ENCODE results near the gene RAB12. TPM values are rescaled to one million over a fixed set of nuclear protein-coding genes. Genes with fewer than 3 reads are reported as not detected.
"Not testable (repeated sequence)": the region's sequence is repeated elsewhere in the genome, so short reads cannot be mapped to it uniquely, and the experiment has no call there.

Gene RAB12
- polyA plus RNA-seq, 4 donors, result 8.9 to 20.5 (median 15.0) TPM

DNA sequence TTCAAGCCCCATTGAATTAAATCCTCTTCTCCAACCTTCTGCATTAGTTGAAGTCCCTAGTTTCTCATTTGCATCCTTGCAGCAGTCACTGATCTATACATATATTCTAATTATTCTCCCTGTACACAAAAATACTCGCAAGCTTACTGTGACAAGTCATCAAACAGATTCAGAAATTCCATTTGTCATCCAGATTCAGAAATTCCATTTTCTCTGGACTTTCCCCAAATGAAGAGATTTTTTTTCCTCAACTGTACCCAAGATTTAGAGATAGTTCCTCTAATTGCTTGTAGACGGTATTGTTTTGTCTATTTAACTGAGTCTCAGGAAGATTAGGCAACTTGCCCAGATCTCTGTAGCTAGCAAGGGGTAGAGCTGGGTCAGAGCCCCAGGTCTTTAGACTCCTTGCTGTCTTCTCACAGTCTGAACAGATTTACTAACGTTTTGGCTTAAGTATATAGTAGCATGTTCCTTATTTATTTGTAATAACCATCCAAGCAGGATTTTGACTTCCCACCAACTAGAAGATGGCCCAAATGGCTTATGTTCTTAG is 34.2 kb downstream of the RAB12 start:
- 49 to 57% (median 56%) methylated on average over 3 of the region's 3 CpGs for WGBS, 3 donors
- no peak overlapping the region for H3K27ac ChIP-seq (ENCODE audit: low read depth in 1 of 3, low read length in 2 of 3)
- H3K4me3 ChIP-seq (ENCODE audit: low read depth in 1 of 3, low read length in 3 of 3), result no peak overlapping the region
- H3K36me3 ChIP-seq (ENCODE audit: control insufficient read depth in 3 of 3, insufficient read depth in 2 of 3, low read depth in 1 of 3, low read length in 3 of 3), result peaks cover 0 to 14% (median 0%) of the 10 kb centered on the region in 3 donors
- no peak for DNase-seq
- H3K4me1 ChIP-seq (ENCODE audit: control insufficient read depth in 3 of 3, insufficient read depth in 2 of 3, low read depth in 1 of 3, low read length in 2 of 3), result no peaks in the 10 kb centered on the region
- H3K9me3 ChIP-seq (ENCODE audit: control insufficient read depth in 2 of 2, insufficient read depth in 1 of 2, low read depth in 1 of 2, low read length in 1 of 2), result peaks cover 0 to 2% of the 10 kb centered on the region in 2 donors
- FAIRE-seq, result no peak
- no peaks in the 10 kb centered on the region for H3K27me3 ChIP-seq (ENCODE audit: control insufficient read depth in 3 of 3, insufficient read depth in 3 of 3, low read length in 3 of 3)

DNA sequence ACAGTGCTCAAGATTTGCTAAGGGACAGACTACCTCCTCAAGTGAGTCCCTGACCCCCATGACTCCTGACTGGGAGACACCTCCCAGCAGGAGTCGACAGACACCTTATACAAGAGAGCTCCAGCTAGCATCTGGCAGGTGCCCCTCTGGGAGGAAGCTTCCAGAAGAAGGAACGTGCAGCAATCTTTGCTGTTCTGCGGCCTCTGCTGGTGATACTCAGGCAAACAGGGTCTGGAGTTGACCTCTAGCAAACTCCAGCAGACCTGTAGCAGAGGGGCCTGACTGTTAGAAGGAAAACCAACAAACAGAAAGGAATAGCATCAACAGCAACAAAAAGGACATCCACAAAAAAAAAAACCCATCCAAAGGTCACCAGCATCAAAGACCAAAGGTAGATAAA is 38.1 kb downstream of the RAB12 start:
- not testable (repeated sequence) for H3K27ac ChIP-seq (ENCODE audit: low read depth in 1 of 3, low read length in 2 of 3); H3K4me3 ChIP-seq (ENCODE audit: low read depth in 1 of 3, low read length in 3 of 3); H3K27me3 ChIP-seq (ENCODE audit: control insufficient read depth in 3 of 3, insufficient read depth in 3 of 3, low read length in 3 of 3); H3K36me3 ChIP-seq (ENCODE audit: control insufficient read depth in 3 of 3, insufficient read depth in 2 of 3, low read depth in 1 of 3, low read length in 3 of 3); DNase-seq; H3K9me3 ChIP-seq (ENCODE audit: control insufficient read depth in 2 of 2, insufficient read depth in 1 of 2, low read depth in 1 of 2, low read length in 1 of 2); FAIRE-seq; H3K4me1 ChIP-seq (ENCODE audit: control insufficient read depth in 3 of 3, insufficient read depth in 2 of 3, low read depth in 1 of 3, low read length in 2 of 3)
- 80 to 83% (median 82%) methylated on average over 3 of the region's 3 CpGs for WGBS, 3 donors

DNA sequence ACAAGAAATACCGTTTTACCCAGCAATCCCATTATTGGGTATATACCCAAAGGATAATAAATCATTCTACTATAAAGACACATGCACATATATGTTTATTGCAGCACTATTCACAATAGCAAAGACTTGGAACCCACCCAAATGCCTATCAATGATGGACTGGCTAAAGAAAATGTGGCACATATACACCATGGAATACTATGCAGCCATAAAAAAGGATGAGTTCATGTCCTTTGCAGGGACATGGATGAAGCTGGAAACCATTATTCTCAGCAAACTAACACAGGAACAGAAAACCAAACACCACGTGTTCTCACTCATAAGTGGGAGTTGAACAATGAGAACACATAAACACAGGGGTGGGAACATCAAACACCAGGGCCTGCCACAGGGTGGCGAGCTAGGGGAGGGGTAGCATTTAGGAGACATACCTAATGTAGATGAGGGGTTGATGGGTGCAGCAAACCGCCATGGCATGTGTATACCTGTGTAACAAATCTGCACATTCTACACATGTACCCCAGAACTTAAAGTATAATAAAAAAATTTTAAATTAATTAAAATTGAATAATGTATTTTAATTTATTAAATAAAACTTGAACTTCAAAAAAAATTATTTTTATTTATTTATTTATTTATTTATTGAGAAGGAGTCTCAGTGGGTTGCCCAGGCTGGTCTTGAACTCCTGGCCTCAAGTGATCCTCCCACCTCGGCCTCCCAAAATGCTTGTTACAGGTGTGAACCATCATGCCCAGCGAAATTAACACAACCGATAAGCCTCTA is 42.4 kb downstream of the RAB12 start:
- H3K9me3 ChIP-seq (ENCODE audit: control insufficient read depth in 2 of 2, insufficient read depth in 1 of 2, low read depth in 1 of 2, low read length in 1 of 2); H3K27me3 ChIP-seq (ENCODE audit: control insufficient read depth in 3 of 3, insufficient read depth in 3 of 3, low read length in 3 of 3); H3K36me3 ChIP-seq (ENCODE audit: control insufficient read depth in 3 of 3, insufficient read depth in 2 of 3, low read depth in 1 of 3, low read length in 3 of 3); FAIRE-seq; H3K4me3 ChIP-seq (ENCODE audit: low read depth in 1 of 3, low read length in 3 of 3); DNase-seq; H3K4me1 ChIP-seq (ENCODE audit: control insufficient read depth in 3 of 3, insufficient read depth in 2 of 3, low read depth in 1 of 3, low read length in 2 of 3); H3K27ac ChIP-seq (ENCODE audit: low read depth in 1 of 3, low read length in 2 of 3): not testable (repeated sequence)
- WGBS, 3 donors, result 81 to 89% (median 88%) methylated on average over 7 of the region's 7 CpGs

GRCh38 chr18:8654503-8655451 is 45.5 kb downstream of the RAB12 start:
- Histone ChIP-seq H3K27ac (ENCODE audit: low read depth in 1 of 3, low read length in 2 of 3) (no peak overlapping the region), H3K4me3 (ENCODE audit: low read depth in 1 of 3, low read length in 3 of 3) (no peak overlapping the region), H3K36me3 (ENCODE audit: control insufficient read depth in 3 of 3, insufficient read depth in 2 of 3, low read depth in 1 of 3, low read length in 3 of 3) (no peaks in the 10 kb centered on the region), H3K4me1 (ENCODE audit: control insufficient read depth in 3 of 3, insufficient read depth in 2 of 3, low read depth in 1 of 3, low read length in 2 of 3) (no peaks in the 10 kb centered on the region), H3K9me3 (ENCODE audit: control insufficient read depth in 2 of 2, insufficient read depth in 1 of 2, low read depth in 1 of 2, low read length in 1 of 2) (no peaks in the 10 kb centered on the region), H3K27me3 (ENCODE audit: control insufficient read depth in 3 of 3, insufficient read depth in 3 of 3, low read length in 3 of 3) (no peaks in the 10 kb centered on the region)
- WGBS, 3 donors, result 37 to 42% (median 38%) methylated on average over 7 of the region's 7 CpGs
- FAIRE-seq (peak; percentile 86), DNase-seq (peak; percentile 30 to 39)

- Histone ChIP-seq H3K4me1 (ENCODE audit: control insufficient read depth in 3 of 3, insufficient read depth in 2 of 3, low read depth in 1 of 3, low read length in 2 of 3) (no peaks in the 10 kb centered on the region), H3K36me3 (ENCODE audit: control insufficient read depth in 3 of 3, insufficient read depth in 2 of 3, low read depth in 1 of 3, low read length in 3 of 3) (no peaks in the 10 kb centered on the region), H3K4me3 (ENCODE audit: low read depth in 1 of 3, low read length in 3 of 3) (no peak overlapping the region), H3K27ac (ENCODE audit: low read depth in 1 of 3, low read length in 2 of 3) (no peak overlapping the region), H3K27me3 (ENCODE audit: control insufficient read depth in 3 of 3, insufficient read depth in 3 of 3, low read length in 3 of 3) (no peaks in the 10 kb centered on the region), H3K9me3 (ENCODE audit: control insufficient read depth in 2 of 2, insufficient read depth in 1 of 2, low read depth in 1 of 2, low read length in 1 of 2) (no peaks in the 10 kb centered on the region)
- FAIRE-seq, result no peak
- WGBS, 3 donors, result 79 to 87% (median 82%) methylated on average over 6 of the region's 6 CpGs
- DNase-seq, result no peak
Measured at GRCh38 chr18:8656232-8656631, 47.0 kb downstream of the RAB12 start.

GRCh38 chr18:8657050-8657820 is 48.0 kb downstream of the RAB12 start:
- Histone ChIP-seq H3K9me3 (ENCODE audit: control insufficient read depth in 2 of 2, insufficient read depth in 1 of 2, low read depth in 1 of 2, low read length in 1 of 2) (no peaks in the 10 kb centered on the region), H3K4me3 (ENCODE audit: low read depth in 1 of 3, low read length in 3 of 3) (no peak overlapping the region), H3K36me3 (ENCODE audit: control insufficient read depth in 3 of 3, insufficient read depth in 2 of 3, low read depth in 1 of 3, low read length in 3 of 3) (no peaks in the 10 kb centered on the region), H3K4me1 (ENCODE audit: control insufficient read depth in 3 of 3, insufficient read depth in 2 of 3, low read depth in 1 of 3, low read length in 2 of 3) (no peaks in the 10 kb centered on the region), H3K27me3 (ENCODE audit: control insufficient read depth in 3 of 3, insufficient read depth in 3 of 3, low read length in 3 of 3) (peaks cover 0 to 5% (median 0%) of the 10 kb centered on the region in 3 donors), H3K27ac (ENCODE audit: low read depth in 1 of 3, low read length in 2 of 3) (no peak overlapping the region)
- DNase-seq (no peak), FAIRE-seq (no peak)
- 74 to 80% (median 76%) methylated on average over 14 of the region's 14 CpGs for WGBS, 3 donors

DNA sequence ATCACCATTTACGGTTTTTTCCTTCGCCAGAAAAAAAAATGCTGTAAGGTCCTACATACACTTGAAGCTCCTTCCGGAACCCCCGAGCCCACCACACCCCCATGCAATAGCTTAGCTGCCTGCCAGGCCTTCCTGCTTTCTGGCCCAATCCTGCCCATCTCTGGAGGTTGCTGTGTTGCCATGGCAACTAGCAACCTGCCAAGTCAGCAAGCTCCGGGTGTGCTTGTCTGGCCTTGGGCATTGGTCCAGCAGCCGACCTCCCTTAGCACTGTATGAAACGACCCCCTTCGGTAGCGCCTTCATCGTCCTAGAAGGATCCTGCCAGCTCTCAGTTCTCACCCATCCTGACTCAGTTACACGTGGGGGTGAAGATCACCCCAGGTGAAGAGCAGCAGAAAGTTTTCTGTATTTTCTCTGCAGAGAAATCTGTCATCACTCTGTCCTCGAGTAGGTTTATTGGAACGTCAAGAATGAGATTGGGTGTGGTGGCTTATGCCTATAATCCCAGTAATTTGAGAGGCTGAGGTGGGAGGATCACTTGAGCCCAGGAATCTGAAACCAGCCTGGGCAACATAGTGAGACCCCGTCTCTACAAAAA is 48.7 kb downstream of the RAB12 start:
- no peak overlapping the region for H3K4me3 ChIP-seq (ENCODE audit: low read depth in 1 of 3, low read length in 3 of 3)
- H3K36me3 ChIP-seq (ENCODE audit: control insufficient read depth in 3 of 3, insufficient read depth in 2 of 3, low read depth in 1 of 3, low read length in 3 of 3), result no peaks in the 10 kb centered on the region
- H3K9me3 ChIP-seq (ENCODE audit: control insufficient read depth in 2 of 2, insufficient read depth in 1 of 2, low read depth in 1 of 2, low read length in 1 of 2), result no peaks in the 10 kb centered on the region
- H3K27me3 ChIP-seq (ENCODE audit: control insufficient read depth in 3 of 3, insufficient read depth in 3 of 3, low read length in 3 of 3), result peaks cover 0 to 5% (median 0%) of the 10 kb centered on the region in 3 donors
- H3K27ac ChIP-seq (ENCODE audit: low read depth in 1 of 3, low read length in 2 of 3), result no peak overlapping the region
- DNase-seq (no peak), FAIRE-seq (no peak)
- H3K4me1 ChIP-seq (ENCODE audit: control insufficient read depth in 3 of 3, insufficient read depth in 2 of 3, low read depth in 1 of 3, low read length in 2 of 3), result no peaks in the 10 kb centered on the region
- WGBS, 3 donors, result 54 to 61% (median 54%) methylated on average over 14 of the region's 14 CpGs
